A204.1 (cell line): ENCODE data around the gene ENDOG.
"Not testable (repeated sequence)": the region's sequence is repeated elsewhere in the genome, so short reads cannot be mapped to it uniquely, and the experiment has no call there.

Source experiments
- FAIRE-seq: peaks from 2 replicates; lab custom pipeline; 2012; peaks lifted over from hg19 to GRCh38; lab: Jason Lieb, UNC

The ENDOG gene

DNA sequence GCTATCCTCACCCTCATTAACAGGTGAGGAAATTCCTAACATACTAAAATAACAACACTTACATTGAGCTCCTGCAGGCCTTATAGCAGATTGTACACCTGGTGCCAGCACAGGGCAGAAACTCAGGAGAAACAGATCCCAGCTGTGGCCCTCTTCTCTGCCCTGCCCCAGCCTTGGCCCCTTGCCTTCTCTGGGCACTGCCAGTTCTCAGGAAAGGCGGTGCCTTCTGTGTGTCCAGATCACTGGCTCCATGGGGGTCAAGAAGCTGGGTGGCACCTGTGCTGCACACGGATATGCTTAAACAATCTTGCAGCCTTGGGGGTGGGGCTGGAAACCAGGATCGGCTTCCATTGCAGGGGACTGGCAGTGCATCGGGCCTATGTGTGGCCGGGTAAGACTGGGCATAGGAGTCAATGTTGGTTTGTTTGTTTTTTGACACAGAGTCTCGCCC lies 44.1 kb downstream of the ENDOG start:
- no peak for FAIRE-seq

DNA sequence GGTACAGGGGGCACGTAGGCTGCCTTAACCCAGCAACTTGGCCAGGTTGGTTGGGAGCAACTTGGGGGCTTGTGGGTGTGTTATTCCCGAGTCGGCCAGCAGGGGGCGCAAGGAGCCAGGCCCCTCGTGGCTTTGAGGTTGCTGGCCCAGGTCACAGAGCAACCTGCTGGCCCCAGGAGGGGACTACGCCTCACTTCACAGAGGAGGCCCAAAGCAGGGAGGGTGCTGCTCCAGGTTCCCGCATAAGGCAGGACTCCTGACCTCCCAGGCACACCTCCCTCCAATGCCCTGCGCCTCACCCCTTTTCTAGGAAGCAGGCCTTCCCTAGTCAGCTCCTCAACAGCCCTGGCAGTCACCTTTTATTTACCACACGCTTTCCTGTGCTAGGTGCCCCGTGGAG lies 45.3 kb downstream of the ENDOG start:
- no peak for FAIRE-seq

DNA sequence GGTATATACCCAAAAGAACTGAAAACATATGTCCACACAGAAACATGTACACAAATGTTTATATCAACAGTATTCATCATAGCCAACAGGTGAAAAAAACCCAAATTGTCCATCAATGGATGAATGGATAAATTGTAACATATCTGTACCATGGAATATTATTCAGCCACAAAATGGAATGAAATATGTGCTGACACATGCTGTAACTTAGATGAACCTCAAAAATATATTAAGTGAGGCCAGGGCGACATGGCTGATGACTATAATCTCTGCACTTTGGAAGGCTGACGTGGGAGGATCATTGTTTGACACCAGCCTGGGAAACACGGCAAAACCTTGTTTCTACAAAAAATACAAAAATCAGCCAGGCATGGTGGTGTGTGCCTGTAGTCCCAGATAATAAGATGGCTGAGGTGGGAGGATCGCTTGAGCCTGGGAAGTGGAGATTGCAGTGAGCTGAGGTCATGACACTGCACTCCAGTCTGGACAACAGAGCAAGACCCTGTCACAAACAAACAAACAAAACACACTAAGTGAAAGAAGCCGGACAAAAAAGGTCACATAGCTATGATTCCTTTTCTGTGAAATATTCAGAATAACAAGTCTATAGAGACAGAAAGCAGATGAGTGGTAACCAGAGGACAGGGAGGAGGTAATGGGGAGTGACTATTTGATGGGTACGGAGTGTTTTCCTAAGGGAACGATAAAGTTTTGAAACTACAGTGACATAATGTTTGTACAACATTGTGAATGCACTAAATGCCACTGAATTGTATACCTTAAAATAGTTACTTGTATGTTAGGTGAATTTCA lies 52.0 kb downstream of the ENDOG start:
- no peak for FAIRE-seq

DNA sequence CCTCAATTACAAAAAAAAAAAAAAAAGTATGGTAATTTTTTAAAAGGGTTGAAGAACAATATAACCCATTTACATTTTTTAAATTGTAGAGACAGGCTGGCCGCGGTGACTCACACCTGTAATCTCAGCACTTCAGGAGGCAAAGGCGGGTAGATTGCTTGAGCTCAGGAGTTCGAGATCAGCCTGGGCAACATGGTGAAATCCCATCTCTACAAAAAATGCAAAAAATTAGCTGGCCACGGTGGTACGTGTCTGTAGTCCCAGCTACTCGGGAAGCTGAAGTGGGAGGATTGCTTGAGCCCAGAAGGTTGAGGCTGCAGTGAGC lies 52.6 kb downstream of the ENDOG start:
- FAIRE-seq = not testable (repeated sequence)
